Measurements from ENCODE around the gene HDAC9. TPM values are rescaled to one million over a fixed set of nuclear protein-coding genes. Genes with fewer than 3 reads are reported as not detected.

HDAC9 gene
- total RNA-seq, 1 donor from 2014 or later: 27.6 TPM

- Mint-ChIP-seq H3K27ac (ENCODE audit: unreplicated experiment) (no peak overlapping the region), H3K4me3 (ENCODE audit: unreplicated experiment) (no peak overlapping the region), H3K27me3 (ENCODE audit: low read depth, unreplicated experiment) (no peaks in the 10 kb centered on the region), H3K36me3 (ENCODE audit: low read depth, unreplicated experiment) (no peaks in the 10 kb centered on the region), H3K4me1 (ENCODE audit: low read depth, unreplicated experiment) (peaks cover 5% of the 10 kb centered on the region), H3K9me3 (ENCODE audit: unreplicated experiment) (no peaks in the 10 kb centered on the region)
- H4K20me1 ChIP-seq (ENCODE audit: insufficient read depth, low read length): no peaks in the 10 kb centered on the region
- no peak for TF ChIP-seq CTCF (IDR thresholded peaks at IDR 0.05; ENCODE audit: insufficient read depth, low read depth, low read length)
- TF ChIP-seq EZH2 (IDR thresholded peaks at IDR 0.05; ENCODE audit: insufficient read depth, low read length): no peak
- FAIRE-seq (peak; percentile 39), DNase-seq (ENCODE audit: low read depth) (no peak)
- H3K9ac ChIP-seq (ENCODE audit: low read length): no peak overlapping the region
- no peak overlapping the region for H3K27ac ChIP-seq (ENCODE audit: low read depth, low read length)
- no peaks in the 10 kb centered on the region for H3K79me2 ChIP-seq (ENCODE audit: insufficient read depth, low read length)
- no peak overlapping the region for H2AFZ ChIP-seq (ENCODE audit: low read depth, low read length)
- no peak overlapping the region for H3K4me2 ChIP-seq (ENCODE audit: low read length)
- H3K4me1 ChIP-seq (ENCODE audit: insufficient read depth, low read length): peaks cover 4% of the 10 kb centered on the region
- H3K36me3 ChIP-seq (ENCODE audit: insufficient read depth, low read length): no peaks in the 10 kb centered on the region
- no peaks in the 10 kb centered on the region for H3K27me3 ChIP-seq (ENCODE audit: insufficient read depth, low read length)
- no peaks in the 10 kb centered on the region for H3K9me3 ChIP-seq (ENCODE audit: insufficient read depth, low read depth, low read length)
- H3K4me3 ChIP-seq (ENCODE audit: insufficient read depth, low read depth, low read length): no peak overlapping the region
Observed at GRCh38 chr7:18864967-18865366, 369.4 kb downstream of the HDAC9 start.

GRCh38 chr7:18866359-18867036 lies 370.9 kb downstream of the HDAC9 start:
- DNase-seq (ENCODE audit: low read depth): peak; percentile 100
- peak overlapping the region; percentile 12 for H3K4me2 ChIP-seq (ENCODE audit: low read length)
- H2AFZ ChIP-seq (ENCODE audit: low read depth, low read length): no peak overlapping the region

More at GRCh38 chr7:18866359-18867036, 370.9 kb downstream of the HDAC9 start:
- Mint-ChIP-seq H3K36me3 (ENCODE audit: low read depth, unreplicated experiment) (no peaks in the 10 kb centered on the region), H3K9me3 (ENCODE audit: unreplicated experiment) (no peaks in the 10 kb centered on the region), H3K4me1 (ENCODE audit: low read depth, unreplicated experiment) (peaks cover 5% of the 10 kb centered on the region), H3K27me3 (ENCODE audit: low read depth, unreplicated experiment) (no peaks in the 10 kb centered on the region), H3K4me3 (ENCODE audit: unreplicated experiment) (no peak overlapping the region), H3K27ac (ENCODE audit: unreplicated experiment) (no peak overlapping the region)
- FAIRE-seq: peak; percentile 98
- H3K4me1 ChIP-seq (ENCODE audit: insufficient read depth, low read length): peaks cover 4% of the 10 kb centered on the region
- no peaks in the 10 kb centered on the region for H4K20me1 ChIP-seq (ENCODE audit: insufficient read depth, low read length)
- no peaks in the 10 kb centered on the region for H3K27me3 ChIP-seq (ENCODE audit: insufficient read depth, low read length)
- H3K9me3 ChIP-seq (ENCODE audit: insufficient read depth, low read depth, low read length): no peaks in the 10 kb centered on the region
- peak overlapping the region; percentile 41 for H3K27ac ChIP-seq (ENCODE audit: low read depth, low read length)
- H3K79me2 ChIP-seq (ENCODE audit: insufficient read depth, low read length): no peaks in the 10 kb centered on the region
- TF ChIP-seq CTCF (IDR thresholded peaks at IDR 0.05; ENCODE audit: insufficient read depth, low read depth, low read length) (no peak), EZH2 (IDR thresholded peaks at IDR 0.05; ENCODE audit: insufficient read depth, low read length) (no peak)
- H3K36me3 ChIP-seq (ENCODE audit: insufficient read depth, low read length): no peaks in the 10 kb centered on the region
- H3K9ac ChIP-seq (ENCODE audit: low read length): no peak overlapping the region
- no peak overlapping the region for H3K4me3 ChIP-seq (ENCODE audit: insufficient read depth, low read depth, low read length)

All from astrocyte (in vitro differentiated cells and primary cell).